GM21515 (cell line): Measurements from ENCODE around the gene SAAL1.
A peak's percentile ranks its signal among the peaks of the same experiment; 100 is the strongest.
"Not testable (repeated sequence)": the region's sequence is repeated elsewhere in the genome, so short reads cannot be mapped to it uniquely, and the experiment has no call there.

ENCODE experiments used
- ATAC-seq: cut with Tn5 transposase; IDR thresholded peaks from one replicate; pipeline ENCODE4 v1.9.1; 2021; ENCODE audit not compliant: unreplicated experiment

SAAL1 gene, protein sequence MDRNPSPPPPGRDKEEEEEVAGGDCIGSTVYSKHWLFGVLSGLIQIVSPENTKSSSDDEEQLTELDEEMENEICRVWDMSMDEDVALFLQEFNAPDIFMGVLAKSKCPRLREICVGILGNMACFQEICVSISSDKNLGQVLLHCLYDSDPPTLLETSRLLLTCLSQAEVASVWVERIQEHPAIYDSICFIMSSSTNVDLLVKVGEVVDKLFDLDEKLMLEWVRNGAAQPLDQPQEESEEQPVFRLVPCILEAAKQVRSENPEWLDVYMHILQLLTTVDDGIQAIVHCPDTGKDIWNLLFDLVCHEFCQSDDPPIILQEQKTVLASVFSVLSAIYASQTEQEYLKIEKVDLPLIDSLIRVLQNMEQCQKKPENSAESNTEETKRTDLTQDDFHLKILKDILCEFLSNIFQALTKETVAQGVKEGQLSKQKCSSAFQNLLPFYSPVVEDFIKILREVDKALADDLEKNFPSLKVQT

DNA sequence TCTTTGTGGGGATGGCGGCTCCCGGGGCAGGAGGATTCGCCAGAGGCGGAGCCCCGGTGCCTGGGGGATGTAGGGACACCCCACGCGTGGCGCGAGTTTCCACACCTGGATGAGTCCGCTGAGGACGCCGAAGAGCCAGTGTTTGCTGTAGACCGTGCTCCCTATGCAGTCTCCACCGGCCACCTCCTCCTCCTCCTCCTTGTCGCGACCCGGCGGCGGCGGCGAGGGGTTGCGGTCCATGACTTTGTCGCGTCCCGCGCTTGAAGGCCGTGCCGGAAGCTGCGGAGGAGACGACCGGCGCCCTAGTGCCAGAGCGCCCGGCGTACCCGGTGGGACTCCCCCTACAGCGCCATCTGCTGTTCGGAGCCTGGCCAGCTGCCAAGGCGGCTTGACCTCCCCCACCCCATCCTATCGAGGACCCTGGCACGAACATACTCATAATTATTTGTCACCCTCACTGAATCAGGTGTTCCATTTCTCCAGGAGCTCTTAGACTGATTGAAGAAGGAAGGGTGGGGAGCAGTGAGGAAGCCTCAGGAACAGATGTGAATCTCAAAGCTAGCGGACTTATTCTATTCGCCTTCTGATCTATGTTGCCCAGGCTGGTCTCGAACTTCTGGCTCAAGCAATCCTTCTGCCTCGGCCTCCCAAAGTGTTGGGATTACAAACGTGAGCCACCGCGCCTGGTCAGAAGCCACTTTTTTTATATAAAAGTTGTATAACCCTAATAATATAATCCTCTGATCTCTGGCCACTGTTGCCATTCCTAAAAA is at the start of gene SAAL1:
Gene SAAL1, minus strand, starts transcription at position 281 of the 773 bp plus-strand sequence. Its CDS starts 41 bp downstream, at position 240.
- peak; percentile 97 for ATAC-seq

DNA sequence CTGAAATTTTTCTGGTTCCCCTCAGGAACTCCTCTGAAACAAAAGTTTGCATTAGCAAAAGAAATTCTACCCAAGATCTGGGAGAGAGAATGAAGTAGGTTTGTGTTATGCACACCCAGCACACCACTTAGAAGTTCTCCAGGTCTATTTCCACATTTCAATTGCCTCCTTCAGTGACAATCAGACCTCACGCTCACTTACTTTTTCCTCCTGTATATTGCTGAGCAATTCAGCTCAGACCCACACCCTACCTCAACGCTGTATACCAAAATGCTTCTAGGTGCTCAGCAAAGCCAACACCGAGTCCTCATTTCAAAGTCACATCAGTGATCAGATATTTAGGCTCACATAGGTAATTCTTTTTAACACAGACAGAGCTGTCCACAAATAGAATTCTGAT is 45.7 kb upstream of the SAAL1 start:
- ATAC-seq: no peak

DNA sequence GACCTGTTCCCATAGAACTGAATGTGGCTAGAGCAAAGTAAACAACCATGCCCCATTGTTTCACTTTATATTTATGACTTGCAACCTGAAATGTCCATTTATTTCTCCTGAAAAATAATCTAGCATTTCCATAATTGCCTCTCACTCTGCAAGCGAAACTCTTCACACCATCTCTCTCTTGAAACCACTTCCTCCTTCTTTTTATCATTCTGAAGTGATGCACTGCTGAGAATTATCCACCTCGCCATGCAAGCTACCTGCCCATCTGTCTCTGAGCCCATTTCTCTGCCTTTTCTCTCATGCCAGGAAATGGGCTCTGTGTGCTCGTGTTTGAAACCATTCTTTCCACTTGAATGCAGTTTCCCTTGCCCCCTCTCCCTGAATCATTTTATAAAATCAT is 40.0 kb upstream of the SAAL1 start:
- ATAC-seq: no peak

DNA sequence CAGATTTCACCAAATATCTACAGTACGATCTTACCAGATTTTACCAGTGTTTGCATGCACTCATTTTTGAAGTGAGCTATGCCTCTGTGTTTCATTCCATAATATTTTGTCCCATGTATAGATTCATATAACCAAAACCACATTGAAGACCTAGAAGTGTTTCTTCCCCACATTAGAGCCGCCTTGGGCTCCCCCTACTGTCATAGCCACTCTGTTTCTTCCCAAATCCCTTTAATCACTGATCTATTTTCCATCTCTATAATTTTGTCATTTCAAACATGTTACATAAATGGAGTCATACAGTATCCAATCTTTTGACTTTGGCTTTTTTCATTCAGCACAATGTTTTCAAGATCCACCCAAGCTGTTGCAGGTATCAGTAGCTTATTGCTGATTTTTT is 39.1 kb upstream of the SAAL1 start:
- no peak for ATAC-seq

DNA sequence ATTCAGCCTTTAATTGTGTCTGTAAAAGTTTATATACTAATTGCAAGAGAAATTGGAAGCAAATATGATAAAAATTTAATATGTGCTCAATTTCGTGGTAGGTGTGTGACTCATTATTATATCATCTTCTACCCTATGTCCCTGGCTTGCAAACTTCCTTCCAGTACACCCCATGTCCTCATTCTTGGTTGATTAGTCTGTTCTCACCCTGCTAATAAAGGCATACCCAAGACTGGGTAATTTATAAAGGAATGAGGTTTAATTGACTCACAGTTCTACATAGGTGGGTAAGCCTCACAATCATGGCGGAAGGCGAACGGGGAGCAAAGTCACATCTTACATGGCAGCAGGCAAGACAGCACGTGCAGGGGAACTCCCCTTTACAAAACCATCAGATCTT is 38.4 kb upstream of the SAAL1 start:
- no peak for ATAC-seq

DNA sequence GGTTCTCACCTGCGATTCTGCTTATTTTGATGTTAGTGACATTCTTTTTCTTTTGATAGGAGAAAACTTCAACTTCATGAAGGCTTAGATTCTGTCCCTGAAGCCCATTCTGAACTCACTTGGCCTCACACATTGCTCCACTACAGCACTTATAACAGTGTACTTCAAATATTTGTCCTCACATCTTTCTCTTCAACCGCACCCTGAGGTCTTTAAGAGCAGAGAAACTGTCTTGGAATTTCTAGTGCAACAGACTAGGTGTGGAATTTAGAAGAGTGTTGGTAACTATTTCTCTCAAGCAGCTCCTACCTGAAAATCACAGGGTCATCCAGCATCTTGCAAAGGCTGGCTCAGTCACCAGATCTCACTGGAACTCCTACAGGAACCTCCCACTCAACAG is 34.3 kb upstream of the SAAL1 start:
- no peak for ATAC-seq

DNA sequence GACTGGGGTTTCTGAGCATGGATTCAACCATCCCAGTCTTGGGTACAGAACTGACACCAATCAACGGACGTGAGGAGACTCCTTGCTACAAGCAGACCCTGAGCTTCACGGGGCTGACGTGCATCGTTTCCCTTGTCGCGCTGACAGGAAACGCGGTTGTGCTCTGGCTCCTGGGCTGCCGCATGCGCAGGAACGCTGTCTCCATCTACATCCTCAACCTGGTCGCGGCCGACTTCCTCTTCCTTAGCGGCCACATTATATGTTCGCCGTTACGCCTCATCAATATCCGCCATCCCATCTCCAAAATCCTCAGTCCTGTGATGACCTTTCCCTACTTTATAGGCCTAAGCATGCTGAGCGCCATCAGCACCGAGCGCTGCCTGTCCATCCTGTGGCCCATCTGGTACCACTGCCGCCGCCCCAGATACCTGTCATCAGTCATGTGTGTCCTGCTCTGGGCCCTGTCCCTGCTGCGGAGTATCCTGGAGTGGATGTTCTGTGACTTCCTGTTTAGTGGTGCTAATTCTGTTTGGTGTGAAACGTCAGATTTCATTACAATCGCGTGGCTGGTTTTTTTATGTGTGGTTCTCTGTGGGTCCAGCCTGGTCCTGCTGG is 31.4 kb upstream of the SAAL1 start:
- ATAC-seq: no peak

DNA sequence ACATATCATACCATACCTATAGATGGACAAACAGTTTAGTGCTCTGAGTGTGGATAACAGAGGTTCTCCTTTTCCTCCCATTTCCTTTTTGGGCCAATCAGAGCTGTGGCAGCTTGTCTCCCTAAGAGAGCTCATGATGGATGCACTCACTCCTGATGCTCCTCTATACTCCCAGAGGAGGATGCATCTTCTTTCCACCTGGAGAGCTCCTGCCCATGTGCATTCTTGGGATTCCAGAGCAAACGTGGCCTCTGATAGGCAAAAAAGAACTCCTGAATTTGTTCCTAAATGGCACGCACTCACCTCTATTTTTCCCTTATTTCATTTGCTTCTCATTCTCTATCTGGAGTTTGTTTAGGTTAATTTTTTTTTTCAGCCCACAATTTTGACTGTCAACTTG is 29.4 kb upstream of the SAAL1 start:
- no peak for ATAC-seq

DNA sequence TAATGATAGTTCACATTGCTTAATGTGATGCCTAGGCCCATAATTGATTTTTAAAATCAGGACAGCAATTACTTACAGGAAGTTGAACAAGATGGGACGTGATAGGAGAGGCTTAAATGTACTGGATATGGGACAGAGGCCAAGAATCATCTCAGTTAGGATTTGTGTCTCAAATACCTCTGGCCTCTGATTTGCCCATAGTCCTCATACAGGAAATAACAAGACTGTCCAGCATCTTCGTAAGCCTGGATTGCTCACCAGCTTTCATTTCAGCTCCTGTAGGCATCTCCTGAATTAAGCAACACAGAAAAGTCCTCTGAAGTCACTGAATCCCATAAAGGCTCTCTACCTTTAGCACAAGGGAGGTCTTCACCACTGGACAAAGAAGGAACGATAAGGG is 26.5 kb upstream of the SAAL1 start, which contains the start of gene MRGPRX3:
Gene MRGPRX3, plus strand, starts transcription at position 231 of the 400 bp plus-strand sequence. CDS start 4,632 bp downstream, outside the sequence.
- no peak for ATAC-seq

DNA sequence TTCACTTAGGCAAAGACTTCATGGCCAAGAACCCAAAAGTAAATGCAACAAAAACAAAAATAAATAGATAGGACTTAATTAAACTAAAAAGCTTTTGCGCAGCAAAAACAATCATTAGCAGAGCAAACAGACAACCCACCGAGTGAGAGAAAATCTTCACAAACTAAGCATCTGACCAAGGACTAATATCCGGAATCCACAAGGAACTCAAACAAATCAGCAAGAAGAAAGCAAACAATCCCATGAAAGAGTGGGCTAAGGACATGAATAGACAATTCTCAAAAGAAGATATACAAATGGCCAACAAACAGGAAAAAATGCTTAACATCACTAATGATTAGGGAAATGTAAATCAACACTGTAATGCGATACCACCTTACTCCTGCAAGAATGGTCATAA is 25.2 kb upstream of the SAAL1 start:
- not testable (repeated sequence) for ATAC-seq

DNA sequence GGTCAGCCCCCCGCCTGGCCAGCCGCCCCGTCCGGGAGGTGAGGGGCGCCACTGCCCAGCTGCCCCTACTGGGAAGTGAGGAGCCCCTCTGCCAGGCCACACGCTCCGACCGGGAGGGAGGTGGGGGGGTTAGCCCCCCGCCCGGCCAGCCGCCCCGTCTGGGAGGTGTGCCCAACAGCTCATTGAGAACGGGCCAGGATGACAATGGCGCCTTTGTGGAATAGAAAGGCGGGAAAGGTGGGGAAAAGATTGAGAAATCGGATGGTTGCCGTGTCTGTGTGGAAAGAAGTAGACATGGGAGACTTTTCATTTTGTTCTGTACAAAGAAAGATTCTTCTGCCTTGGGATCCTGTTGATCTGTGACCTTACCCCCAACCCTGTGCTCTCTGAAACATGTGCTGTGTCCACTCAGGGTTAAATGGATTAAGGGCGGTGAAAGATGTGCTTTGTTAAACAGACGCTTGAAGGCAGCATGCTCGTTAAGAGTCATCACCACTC is 15.5 kb upstream of the SAAL1 start:
- not testable (repeated sequence) for ATAC-seq

DNA sequence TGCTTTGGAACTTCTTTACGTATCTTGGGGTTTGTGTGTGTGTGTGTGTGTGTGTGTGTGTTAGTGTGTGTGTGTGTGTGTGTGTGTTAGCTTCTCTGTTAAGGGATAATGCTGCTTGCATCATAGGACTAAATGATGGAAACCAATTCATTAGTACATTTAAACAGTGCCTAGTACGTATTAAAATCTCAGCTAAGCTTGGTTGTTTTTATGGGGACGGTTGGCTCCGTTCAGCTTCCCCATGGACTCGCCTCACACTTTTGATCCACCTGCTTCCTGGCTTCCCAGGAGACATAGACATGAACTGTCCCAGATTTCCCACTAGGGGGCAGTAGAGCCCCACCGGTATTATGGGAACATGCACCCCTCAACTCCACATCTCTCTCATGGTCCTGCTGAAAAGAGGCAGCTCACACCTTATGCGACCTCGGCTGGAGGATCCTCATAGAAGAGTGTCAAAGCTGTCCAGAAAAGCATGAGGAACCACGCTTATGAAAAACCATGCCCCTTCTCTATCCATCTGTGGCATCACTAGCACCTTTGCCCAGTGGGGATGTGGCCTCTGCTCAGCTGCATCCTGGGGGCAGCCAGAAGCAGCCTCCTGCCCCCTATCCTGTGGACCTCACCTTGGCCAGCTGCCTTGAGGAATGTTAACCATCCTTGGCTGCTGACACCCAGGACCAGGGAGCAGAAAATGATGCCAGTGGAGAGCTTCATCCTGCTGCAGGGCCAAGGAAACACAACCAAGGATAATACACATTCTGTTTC is 9.7 kb upstream of the SAAL1 start:
- peak; percentile 90 for ATAC-seq

DNA sequence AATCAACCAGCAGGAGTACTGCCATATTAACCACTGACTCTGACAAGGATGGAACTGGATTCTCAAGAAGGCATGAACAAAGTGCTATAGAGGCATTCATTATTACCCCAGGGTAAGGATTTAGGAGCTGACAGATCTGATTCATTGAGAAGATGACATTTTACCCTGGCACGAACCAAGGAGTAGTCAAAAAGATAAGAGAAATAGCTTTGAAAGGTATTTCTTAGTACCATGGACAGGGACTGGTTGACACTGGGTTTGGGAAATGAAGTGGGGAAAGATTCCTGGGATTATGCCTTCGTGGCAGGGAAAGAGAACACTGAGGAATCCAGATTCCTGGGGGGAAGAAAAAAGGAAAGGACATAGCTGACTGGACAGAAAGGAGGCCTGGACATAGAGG is 5.1 kb upstream of the SAAL1 start:
- no peak for ATAC-seq

DNA sequence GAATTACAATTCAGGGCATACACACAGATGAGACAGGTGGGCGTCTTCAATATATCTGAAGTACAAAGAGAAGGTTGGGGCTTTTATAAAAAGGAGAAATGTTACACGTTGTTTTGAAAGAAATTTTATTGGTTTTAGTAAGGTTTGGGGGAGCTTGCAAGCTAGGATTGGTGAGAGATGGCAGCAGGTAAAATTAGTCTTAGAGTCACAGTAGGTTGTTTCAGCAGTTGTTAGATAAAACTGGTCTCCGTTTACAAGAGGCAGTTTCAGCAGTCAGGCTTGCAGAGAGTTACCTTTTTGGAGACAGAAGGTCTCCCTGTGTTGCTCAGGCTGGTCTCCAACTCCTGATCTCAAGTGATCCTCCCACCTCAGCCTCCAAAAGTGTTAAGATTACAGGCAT is 2.4 kb upstream of the SAAL1 start:
- no peak for ATAC-seq

DNA sequence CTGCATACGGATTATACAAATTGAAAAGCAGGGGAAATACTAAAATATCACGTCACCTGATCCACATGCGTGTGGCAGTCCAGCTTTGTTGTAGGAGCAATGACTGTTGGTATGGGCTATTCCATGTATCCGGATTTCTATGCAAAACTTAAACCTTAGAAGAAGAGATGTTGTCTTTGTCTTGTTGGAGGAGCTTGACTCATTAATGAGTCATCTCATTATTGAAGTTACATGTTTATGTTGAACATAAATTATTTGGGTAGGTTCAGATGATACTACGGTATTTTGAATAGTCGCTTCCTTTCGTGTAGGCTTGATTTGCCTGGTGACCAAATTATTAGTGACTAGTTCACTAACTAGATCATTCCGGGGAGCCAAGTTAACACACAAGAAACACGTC is 806 bp upstream of the SAAL1 start:
- ATAC-seq: no peak

DNA sequence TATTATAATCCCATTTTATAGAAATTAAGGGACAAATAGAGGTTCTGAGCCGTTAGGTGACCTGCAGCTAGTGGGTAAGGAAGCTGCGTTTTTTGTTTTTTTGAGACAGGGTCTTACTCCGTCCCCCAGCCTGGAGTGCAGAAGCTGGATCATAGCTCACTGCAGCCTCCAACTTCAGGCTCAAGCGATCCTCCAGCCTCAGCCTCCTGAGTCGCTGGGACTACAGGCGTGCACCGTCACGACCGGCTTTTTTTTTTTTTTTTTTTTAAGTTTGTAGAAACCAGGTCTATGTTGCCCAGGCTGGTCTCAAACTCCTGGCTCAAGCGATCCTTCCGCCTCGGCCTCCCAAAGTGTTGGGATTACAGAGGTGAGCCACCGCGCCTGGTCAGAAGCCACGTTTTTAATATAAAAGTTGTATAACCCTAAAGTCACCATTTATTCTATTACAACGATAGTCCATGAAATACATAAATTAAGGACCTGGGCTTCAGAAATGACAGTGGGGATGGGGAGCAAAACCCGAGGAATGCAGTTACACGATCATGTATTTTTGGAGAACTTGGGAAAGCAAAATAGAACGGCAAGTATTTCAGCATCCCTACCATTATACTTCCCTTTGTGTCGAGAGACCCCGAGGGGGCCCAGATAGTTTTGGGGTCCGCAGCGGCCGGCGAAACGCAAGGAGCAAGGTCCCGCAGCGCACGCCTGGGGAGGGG is 638 bp downstream of the SAAL1 start:
- no peak for ATAC-seq

DNA sequence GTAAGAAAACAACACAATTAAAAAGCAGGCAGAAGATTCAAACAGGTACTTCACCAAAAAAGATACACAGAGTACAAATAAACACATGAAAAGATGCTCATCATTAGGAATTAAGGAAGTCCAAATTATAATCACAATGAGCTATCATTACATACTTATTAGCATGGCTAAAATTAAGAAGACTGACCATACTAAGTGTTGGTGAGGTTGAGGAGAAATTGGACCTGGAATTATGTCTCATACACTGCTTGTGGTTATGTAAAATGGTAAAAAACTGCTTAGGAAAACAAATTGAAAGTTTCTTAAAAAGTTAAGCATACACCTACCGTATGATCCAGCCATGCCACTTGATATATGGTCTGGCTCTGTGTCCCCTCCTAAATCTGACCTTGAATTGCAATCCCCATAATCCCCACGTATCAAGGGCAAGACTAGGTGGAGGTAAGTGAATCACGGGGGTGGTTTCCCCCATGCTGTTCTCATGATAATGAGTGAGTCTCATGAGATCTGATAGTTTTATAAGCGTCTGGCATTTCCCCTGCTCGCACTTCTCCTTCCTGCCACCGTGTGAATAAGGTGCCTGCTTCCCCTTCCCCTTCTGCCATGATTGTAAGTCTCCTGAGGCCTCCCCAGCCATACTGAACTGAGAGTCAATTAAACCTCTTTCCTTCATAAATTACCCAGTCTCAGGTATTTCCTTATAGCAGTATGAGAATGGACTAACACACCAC is 4.8 kb downstream of the SAAL1 start:
- no peak for ATAC-seq

DNA sequence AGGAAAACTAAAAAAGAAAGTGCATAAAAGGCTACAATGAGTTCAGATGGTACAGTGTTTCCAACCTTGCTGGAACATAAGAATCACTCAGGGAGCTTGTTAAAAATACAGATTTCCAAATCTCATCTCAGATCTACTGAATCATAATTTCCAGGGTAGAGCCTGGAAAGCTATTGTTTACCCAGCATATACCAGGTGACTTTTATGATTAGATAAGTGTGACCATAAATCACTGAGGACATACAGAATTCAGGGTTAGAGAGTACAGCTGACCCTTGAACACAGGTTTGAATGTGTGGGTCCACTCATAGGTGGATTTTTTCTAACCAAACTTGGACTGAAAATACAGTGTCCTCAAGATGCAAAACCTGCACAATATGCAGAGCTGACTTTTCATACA is 11.9 kb downstream of the SAAL1 start:
- no peak for ATAC-seq

DNA sequence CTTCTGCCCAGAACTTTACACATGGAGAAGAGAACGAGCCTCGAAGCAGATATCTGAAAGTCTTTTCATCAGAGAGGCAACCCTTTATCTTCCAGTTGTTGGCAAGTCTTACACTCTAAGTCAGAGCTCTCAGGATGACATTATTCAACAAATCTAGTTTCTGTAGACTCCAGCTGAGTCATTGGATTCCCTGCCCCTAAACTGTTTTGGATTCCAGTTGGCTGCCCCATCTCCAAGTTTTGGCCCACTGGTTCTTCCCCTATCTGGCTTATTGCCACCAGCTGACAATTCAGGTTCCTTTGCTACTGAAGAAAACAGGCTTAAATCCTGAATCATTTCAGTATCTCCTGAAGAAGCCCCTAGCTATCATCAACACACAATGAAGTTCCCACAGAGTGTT is 14.2 kb downstream of the SAAL1 start:
- ATAC-seq: no peak
